ENCODE measurements around the gene DDX10. TPM values are rescaled to one million over a fixed set of nuclear protein-coding genes. Genes with fewer than 3 reads are reported as not detected.

The DDX10 gene
- total and polyA plus RNA-seq, 2 of the 8 experiments (the other 6 are each of a cell fraction or from before 2014, with no cell fraction given) = 49.2 to 52.2 TPM

GRCh38 chr11:108669286-108669685, 4.4 kb downstream of the DDX10 start:
- Histone ChIP-seq H3K4ac (replicated peaks; ENCODE audit: insufficient read length, low read depth, low read length) (no peak overlapping the region), H3K14ac (ENCODE audit: insufficient read length) (no peak overlapping the region), H2AFZ (ENCODE audit: low read length) (no peak overlapping the region), H3K23ac (ENCODE audit: insufficient read length) (no peak overlapping the region), H3K36me3 (ENCODE audit: control insufficient read depth in 2 of 4, insufficient read depth in 4 of 4, low read length in 3 of 4) (peaks cover 0 to 10% (median 1%) of the 10 kb centered on the region in 4 experiments; a peak in 3 of 8 replicates), H3K23me2 (ENCODE audit: low read depth, low read length) (no peaks in the 10 kb centered on the region), H2BK12ac (ENCODE audit: low read depth, low read length) (no peak overlapping the region), H3K4me3 (ENCODE audit: extremely low read depth in 1 of 4, insufficient read depth in 2 of 4, low read depth in 3 of 4, low read length in 4 of 4) (no peak overlapping the region), H3K9me3 (ENCODE audit: insufficient read depth in 2 of 2, low read depth in 1 of 2, low read length in 1 of 2) (no peaks in the 10 kb centered on the region), H3K4me1 (replicated peaks in 1 of 4; ENCODE audit: control insufficient read depth in 3 of 4, insufficient read depth in 4 of 4, low read length in 3 of 4) (peaks cover 0 to 6% (median 4%) of the 10 kb centered on the region in 4 experiments; a peak in 4 of 7 replicates), H2BK120ac (replicated peaks; ENCODE audit: low read depth, low read length) (no peak overlapping the region), H4K91ac (replicated peaks; ENCODE audit: insufficient read length, low read length) (no peak overlapping the region), H3K4me2 (ENCODE audit: insufficient read depth in 1 of 2, low read depth in 2 of 2, low read length in 2 of 2) (no peak overlapping the region), H3K27ac (ENCODE audit: low read depth, low read length) (no peak overlapping the region), H2BK5ac (ENCODE audit: low read depth, low read length) (no peak overlapping the region), H2BK15ac (ENCODE audit: low read length) (no peak overlapping the region), H3K79me2 (ENCODE audit: control insufficient read depth in 1 of 2, insufficient read depth in 2 of 2, low read length in 2 of 2) (peaks cover 18 to 79% of the 10 kb centered on the region in 2 experiments), H2AK5ac (ENCODE audit: low read depth, low read length) (no peak overlapping the region), H3K18ac (ENCODE audit: extremely low read depth, low read length) (no peak overlapping the region), H3K9ac (replicated peaks in 1 of 4; ENCODE audit: extremely low read depth in 1 of 4, low read depth in 3 of 4, low read length in 3 of 4) (no peak overlapping the region), H4K8ac (ENCODE audit: extremely low read depth, insufficient read depth, low read length) (no peak overlapping the region), H3K79me1 (ENCODE audit: low read depth, low read length) (peaks cover 5% of the 10 kb centered on the region), H4K20me1 (replicated peaks in 1 of 2; ENCODE audit: control insufficient read depth in 1 of 2, insufficient read depth in 2 of 2, low read length in 2 of 2) (peaks cover 2 to 7% of the 10 kb centered on the region in 2 experiments), H2BK20ac (ENCODE audit: low read length) (no peak overlapping the region), H4K5ac (ENCODE audit: insufficient read length, low read depth, low read length) (no peak overlapping the region), H3K27me3 (replicated peaks in 1 of 4; ENCODE audit: control insufficient read depth in 3 of 4, extremely low read depth in 1 of 4, insufficient read depth in 3 of 4, low read length in 3 of 4) (no peaks in the 10 kb centered on the region), H3K56ac (replicated peaks; ENCODE audit: insufficient read length, low read depth, low read length) (no peak overlapping the region)
- ChIA-PET CTCF (ENCODE audit: partially characterized antibody) (interaction anchor here (0.9 to 1.2 kb wide), 2 partner anchors 14 to 16 kb away, joined by 3 to 4 read pairs; no protein-coding TSS in a partner anchor), POLR2A (ENCODE audit: partially characterized antibody) (no interaction called here)
- DNase-seq (ENCODE audit: low read depth in 1 of 2, low spot score in 2 of 2) (no peak), FAIRE-seq (no peak)
- TF ChIP-seq RXRA (IDR thresholded peaks at IDR 0.05; ENCODE audit: insufficient read depth, low read depth, low read length) = no peak
- no peak for TF ChIP-seq POU5F1 (IDR thresholded peaks at IDR 0.05; ENCODE audit: low read depth, low read length)
- no peak for TF ChIP-seq USF2 (IDR thresholded peaks at IDR 0.05; ENCODE audit: low read length)
- no peak for TF ChIP-seq BCL11A (IDR thresholded peaks at IDR 0.05; ENCODE audit: low read depth in 2 of 2, low read length in 2 of 2)
- TF ChIP-seq SIX5 (IDR thresholded peaks at IDR 0.05; ENCODE audit: low read depth, low read length) = no peak
- TF ChIP-seq NRF1 (IDR thresholded peaks at IDR 0.05; ENCODE audit: low read depth, low read length) = no peak
- no peak for TF ChIP-seq POLR2A (IDR thresholded peaks at IDR 0.05; ENCODE audit: control extremely low read depth in 1 of 2, low read depth in 2 of 2, low read length in 2 of 2)
- TF ChIP-seq SUZ12 (IDR thresholded peaks at IDR 0.05; ENCODE audit: low read length) = no peak
- WGBS, 2 experiments (ENCODE audit: extremely low coverage in 1 of 2, insufficient coverage in 1 of 2, insufficient read length in 1 of 2, insufficient replicate concordance in 2 of 2, low coverage in 1 of 2, low lambda C conversion rate in 2 of 2, missing lambda C conversion rate in 1 of 2) = 92% methylated on average over 2 of the region's 2 CpGs; no CpG with 5 or more reads in 1 of the 2 experiments

Measured in H1 (cell line).